H54 (cell line): ENCODE data around the gene CSRP1.

Source experiments
- DNase-seq: peaks from one replicate; pipeline ENCODE4 v3.0.0; 2011; ENCODE audit warnings: low spot score, mixed read lengths; ENCODE audit not compliant: insufficient read length
- FAIRE-seq: peaks from 3 replicates; lab custom pipeline; 2011; peaks lifted over from hg19 to GRCh38; lab: Jason Lieb, UNC
- POLR2A ChIP-seq: IDR thresholded peaks from 2 replicates; pipeline ENCODE4 v1.6.1; 2011; ENCODE audit warnings: low read depth, mild to moderate bottlenecking, low read length

CSRP1 gene

DNA sequence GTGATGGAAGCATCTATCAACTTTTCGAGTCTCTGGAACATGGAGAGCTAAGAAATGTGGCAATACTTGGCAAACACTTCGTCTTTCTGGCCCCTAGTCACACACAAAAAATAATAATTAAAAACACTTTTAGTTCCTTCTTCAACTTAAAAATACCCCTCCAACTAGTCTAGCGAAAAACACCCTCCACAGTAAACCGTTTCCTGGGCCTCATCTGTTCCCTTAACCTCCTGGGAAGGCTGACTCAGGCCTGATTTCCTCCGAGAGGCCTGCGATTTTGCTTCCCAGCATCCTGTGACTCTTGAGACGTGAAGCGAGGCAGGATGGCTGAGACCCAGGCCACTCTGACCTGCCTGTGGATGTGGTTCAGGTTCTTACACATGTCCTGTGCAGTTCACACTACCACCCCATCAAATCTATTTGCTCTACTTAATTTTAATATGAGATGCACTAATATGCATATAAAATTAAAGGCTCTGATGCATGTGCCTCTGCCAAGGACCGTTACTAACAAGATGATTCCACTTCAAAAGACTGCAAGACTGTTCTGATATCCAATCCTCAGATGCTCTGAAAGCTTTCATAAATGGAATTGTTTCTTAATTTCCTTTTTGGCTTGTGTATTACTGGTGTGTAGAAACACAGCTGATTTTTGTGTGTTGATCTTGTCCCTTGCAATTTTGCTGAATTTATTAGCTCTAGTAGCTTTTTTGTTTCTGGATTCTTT, 35.5 kb upstream of the CSRP1 start:
- FAIRE-seq (no peak), DNase-seq (peak; percentile 54)
- TF ChIP-seq POLR2A, result no peak; the same call in 1 of the 2 replicates

DNA sequence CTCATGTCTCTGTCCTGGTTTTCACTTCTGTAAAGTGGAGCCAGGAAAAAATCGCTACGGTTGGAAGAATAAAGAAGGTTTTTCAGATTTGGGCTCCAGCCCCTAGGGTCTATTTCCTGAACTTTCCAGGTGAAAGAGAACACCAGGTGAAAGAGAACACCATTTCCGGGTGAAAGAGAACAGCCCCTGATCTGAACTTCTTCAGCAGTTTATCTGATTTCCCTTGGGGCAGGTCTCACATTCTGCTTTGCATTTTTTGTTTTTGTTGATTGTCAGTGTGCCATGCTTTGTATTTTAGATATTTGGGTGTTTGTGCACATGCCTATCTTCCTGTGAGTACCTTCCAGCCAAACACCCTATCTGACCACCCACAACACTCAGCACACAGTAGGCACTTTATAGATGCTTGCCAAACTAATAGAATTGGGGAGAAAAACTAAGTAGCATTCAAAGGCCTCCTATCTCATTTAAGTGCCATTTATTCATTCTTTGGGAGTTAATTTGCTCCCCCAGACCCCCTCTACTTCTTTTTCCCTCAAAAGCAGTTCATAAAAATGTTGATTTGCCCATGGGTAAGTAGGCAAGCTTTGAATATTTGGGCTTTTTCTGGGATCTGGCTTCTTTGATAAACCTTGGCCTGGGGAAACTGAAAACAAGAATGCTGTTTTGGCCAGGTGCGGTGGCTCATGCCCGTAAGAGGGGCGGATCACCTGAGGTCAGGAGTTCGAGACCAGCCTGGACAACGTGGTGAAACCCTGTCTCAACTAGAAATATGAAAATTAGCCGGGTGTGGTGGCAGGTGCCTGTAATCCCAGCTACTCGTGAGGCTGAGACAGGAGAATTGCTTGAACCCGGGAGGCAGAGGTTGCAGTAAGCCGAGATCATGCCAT, 34.2 kb upstream of the CSRP1 start:
- FAIRE-seq, result no peak
- TF ChIP-seq POLR2A, result no peak
- no peak for DNase-seq

DNA sequence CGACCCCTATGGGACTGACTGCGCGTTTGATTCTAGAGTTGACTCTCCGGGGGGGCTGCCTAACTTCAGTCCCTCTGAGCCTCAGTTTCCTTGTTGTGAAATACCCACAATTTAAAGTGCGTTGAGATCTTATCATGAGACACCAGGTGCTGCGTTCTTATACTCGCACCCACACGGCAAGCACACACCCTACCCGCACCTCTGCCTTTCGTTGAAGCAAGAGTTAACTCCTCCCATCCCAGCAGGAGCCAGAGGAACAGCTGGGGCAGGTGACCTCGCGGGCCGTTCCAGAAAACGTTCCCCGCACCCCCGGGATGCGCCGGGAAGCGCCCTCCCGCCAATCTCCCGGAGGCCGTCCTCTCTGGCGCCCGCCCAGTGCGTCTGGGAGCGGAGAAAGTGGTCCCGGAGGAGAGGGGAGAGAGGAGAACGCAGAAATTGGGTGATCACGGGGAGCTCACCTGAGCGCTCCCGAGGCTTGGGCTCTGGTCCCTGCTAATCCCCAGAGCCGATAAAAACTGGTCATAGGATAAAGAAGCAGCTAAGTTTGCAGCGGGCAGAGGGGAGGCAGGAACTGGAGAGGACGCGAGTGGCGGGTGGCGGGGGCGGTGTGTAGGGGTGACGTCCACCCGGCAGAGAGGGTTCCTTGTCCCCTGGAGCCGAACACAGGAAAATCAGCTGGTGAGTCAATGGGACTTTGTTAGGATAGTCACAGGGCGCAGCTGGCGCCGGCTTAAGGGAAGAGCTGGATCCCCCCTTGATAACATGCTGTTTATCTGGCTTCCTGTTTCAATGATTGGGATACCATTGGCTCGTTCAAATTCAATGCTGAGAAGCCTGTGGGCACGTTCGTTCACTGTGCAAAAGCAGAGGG, 32.9 kb upstream of the CSRP1 start:
- DNase-seq (peak; percentile 55), FAIRE-seq (no peak)
- no peak for TF ChIP-seq POLR2A

DNA sequence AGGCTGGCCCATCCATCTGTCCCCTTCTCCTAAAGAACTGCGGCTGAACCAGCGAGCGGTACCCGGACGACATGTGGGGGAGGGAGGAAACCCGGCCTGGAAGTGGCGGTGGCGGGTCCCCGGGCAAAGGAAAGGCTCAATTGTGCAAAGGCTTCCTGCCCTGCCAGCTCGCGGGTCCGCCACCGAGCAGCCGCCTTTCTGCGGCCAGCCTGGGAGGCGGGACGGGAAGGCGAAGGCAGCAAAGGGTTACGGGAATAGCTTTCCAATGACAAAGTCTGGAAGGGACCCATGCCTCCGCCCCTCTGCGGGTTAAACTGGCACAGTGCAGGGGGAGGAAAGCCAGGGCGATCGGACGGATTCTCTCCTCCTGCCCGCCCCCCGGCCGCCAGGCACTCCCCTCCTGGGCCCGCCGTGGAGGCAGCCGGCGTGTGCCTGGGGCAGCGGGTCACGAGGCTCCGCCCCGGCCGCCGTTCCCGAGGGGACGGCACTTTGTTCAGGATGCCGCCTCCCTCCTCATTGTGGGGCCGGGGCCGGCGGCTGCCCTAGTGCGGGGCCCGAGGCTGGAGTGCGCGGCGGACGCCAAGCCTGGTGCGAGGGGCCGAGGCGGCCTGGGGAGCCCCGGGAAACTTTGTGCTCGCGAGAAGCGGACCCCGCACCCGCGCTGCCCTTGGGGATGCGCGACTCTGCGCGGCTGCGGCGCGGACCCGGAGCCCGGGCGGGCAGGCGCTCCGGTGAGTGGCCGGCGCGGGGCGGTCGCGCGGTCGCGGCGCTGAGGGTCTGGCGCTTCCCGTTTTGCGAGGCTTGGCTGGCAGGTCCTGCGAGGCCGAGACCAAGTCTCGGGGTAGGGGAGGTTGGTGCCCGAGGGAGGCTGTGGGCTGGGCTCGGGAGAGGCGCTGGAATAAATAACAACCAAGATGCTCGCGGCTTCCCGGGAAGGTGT, 32.0 kb upstream of the CSRP1 start, which contains the start of gene NAV1:
Gene NAV1 (plus strand): TSS at position 516 of the 940 bp plus-strand sequence. CDS start 83,758 bp downstream, outside the sequence.
- TF ChIP-seq POLR2A, result peak; percentile 72
- FAIRE-seq (no peak), DNase-seq (peak; percentile 74)

DNA sequence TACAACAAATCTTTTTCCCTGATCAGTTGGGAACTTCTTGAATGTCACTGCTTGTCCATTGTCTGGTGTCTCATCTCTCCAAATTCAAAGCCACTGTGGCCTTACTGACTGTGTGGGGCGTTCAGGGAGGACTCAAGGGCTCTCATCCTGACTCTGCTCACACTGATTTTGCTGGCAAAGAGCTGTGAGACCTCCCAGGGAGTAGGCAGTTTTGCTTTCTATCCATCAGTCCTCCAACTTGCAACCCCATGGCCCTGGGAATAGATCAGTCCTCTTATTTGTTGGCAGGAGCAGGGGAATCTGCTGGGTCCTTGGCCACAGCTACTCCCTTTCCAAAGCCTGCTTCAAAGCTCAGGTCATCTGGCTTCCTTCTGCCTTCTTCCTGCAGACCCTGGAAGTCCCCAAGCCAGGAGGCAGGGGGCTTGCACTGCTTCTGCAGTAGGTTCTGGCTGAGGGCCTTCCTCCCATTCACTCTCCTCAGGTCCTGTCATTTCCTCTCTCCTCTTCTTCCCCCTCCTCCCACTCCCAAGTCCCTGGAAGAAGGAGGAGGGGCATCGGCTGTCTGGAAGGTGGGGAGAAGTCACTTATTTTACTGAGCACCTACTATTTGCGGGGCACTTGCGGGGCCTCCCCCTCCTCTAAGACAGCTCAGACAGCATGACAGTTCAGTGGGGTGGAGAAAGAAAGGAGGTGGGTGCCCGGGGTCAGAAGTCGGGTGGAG, 31.1 kb upstream of the CSRP1 start:
- TF ChIP-seq POLR2A, result 0 out of 2 replicates have a peak, but pooled peaks have one; percentile 8
- FAIRE-seq, result no peak
- no peak for DNase-seq

DNA sequence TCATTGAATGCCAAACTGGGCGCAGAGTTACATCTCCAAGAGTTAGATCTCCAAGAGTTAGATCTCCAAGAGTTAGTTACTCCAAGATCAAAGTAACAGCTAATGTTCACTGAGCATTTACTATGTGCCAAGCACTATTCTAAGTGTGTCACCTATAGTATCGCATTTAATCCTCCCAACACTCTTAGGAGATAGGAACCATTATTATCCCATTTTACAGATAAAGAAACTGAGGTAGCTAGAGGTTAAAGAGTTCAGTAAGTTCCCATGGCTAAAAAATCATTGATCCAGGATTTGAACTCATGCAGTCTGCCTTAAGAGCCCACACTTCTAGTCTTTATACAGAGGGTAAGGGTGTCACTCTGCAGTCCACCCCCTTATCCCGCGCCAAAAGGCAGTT, 30.5 kb upstream of the CSRP1 start:
- no peak for DNase-seq
- no peak for TF ChIP-seq POLR2A
- no peak for FAIRE-seq

DNA sequence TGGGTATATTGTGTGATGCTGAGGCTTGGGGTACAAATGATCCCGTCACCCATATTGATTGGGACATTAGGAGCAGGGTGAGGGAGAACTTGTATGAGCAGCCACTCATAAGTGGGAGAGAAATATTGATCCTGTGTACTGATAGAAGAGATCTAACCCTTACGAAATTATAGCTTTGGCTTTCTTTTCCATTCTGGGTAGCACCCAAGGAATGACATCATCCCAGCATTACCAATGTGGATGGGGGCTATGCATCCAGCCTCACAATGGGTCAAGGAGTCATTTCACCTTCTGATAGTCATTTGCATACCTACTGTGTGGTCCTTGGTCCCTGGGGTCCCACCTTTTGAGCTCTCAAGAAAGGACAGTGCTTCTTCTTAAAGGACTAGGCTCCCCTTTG, 30.1 kb upstream of the CSRP1 start:
- no peak for TF ChIP-seq POLR2A
- DNase-seq, result no peak
- FAIRE-seq, result no peak

DNA sequence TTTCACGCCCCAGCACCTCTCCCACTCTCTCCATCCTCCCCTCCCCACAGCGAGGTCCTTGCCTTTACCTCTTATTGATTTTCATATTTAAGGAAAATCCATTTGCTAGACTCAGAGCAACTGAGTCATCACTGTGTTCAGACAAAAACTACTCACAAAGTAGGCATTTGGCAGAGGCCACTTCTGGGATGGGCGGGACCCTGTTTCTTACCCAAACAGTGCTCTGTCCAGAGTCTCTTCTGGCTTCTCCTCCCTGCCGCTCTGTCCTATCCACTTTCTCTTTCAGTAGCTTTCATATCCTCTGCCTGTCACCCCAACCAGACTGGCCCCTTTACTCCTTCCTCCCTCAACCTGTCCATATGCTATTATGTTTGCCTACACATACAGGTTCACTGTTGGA, 29.6 kb upstream of the CSRP1 start:
- TF ChIP-seq POLR2A, result no peak
- DNase-seq (peak; percentile 69), FAIRE-seq (no peak)

DNA sequence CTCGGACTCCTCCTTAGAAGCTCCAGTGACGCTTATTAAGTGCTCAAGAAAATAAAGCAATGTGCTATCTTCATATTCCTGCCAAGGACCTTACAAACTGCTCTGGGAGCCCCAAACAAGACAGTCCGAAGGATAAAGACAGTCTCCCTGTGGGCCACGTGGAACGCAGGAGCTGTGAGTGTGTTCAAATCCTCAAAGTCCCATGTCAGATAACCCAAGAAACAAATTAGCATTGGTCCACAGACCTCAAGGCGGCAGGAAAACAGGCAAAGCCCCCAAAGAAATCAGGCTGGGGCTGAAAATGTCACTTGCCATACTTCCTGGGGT, 29.0 kb upstream of the CSRP1 start:
- FAIRE-seq, result no peak
- TF ChIP-seq POLR2A, result no peak

DNA sequence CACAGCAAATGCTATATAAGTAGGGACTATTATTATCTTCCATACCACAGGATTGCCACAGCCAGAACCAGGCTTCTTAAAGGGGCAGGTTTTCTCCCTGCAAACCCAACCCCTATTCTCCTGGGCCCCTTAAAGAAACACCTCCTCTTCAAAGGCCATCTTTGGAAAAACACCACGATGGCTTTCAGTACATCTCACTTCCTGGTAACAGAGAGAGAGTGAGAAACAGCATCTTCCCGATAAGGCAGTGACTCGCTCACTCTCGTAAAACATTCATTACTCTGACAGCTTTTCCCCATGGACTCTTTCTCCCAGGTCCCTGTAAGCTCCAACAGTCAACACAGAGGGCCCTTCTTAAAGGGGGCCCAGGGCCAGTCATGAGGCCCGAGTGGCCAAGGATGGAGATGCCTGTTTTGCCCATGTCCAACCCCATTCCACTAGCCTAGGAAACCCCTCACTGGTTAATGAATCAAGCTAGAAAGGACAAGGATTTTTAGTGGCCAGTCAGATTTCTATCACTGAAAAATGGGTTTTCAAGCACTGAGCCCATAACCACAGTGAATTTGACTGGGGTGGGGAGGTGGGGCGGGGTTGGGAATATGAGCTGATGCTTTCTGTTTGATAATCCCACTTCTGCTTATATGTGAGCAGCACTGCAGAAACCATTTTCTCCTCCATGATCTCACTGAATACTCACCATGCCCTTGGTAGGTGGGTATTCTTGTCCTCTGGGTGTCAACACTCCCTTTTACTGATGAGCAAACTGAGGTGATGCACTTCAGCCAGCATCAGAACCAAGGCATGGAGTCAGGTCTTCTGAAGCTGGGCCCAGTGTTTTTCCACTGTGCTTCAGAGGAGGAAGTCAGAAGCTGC, 28.4 kb upstream of the CSRP1 start:
- DNase-seq, result no peak
- no peak for FAIRE-seq

More for the DNA sequence above, 29.0 kb upstream of the CSRP1 start:
- no peak for DNase-seq

DNA sequence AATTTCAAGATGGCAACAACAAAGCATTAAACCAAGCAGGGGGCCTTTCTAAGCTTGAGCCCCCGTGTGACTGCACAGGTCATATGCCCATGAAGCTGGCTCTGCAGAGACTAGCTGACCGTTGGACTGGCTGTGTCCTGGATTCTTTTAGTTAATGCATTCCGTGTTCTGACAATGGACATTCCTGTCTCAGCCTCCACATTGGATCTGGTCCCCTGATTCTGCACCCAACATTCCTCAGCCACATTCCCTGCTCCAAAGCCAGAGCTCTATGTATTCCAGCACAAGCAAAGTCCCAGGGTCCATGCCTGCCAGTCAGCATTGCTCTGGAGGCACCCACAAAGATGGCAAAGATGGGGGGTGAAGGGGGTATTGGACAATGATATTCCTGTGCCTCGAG, 26.9 kb upstream of the CSRP1 start:
- FAIRE-seq (no peak), DNase-seq (no peak)
- no peak for TF ChIP-seq POLR2A

More for the DNA sequence above, 28.4 kb upstream of the CSRP1 start:
- TF ChIP-seq POLR2A, result no peak
